GM20431 (cell line): Measurements from ENCODE around the gene GSAP.
"Not testable (repeated sequence)": the region's sequence is repeated elsewhere in the genome, so short reads cannot be mapped to it uniquely, and the experiment has no call there.

Experiments
- in situ Hi-C: fragments of 300-500 bp; cut with MseI, MboI; formaldehyde crosslinking; loops from one replicate; pipeline ENCODE4 v1.15.0; 2020; ENCODE audit warnings: low sequenced_read_pairs; ENCODE audit not compliant: unreplicated experiment

The GSAP gene

GRCh38 chr7:77368974-77369373 is 47.2 kb downstream of the GSAP start:
- in situ Hi-C loops = no loop called here

GRCh38 chr7:77367976-77368375 is 48.2 kb downstream of the GSAP start:
- in situ Hi-C loops = no loop called here

- in situ Hi-C loops = no loop called here
These were observed 53.2 kb downstream of the GSAP start for GRCh38 chr7:77362905-77363304.

GRCh38 chr7:77360969-77361368 is 55.2 kb downstream of the GSAP start:
- in situ Hi-C loops = no loop called here

GRCh38 chr7:77360104-77360503 is 56.0 kb downstream of the GSAP start:
- in situ Hi-C loops = no loop called here

- in situ Hi-C loops = no loop called here
These were observed 56.5 kb downstream of the GSAP start for GRCh38 chr7:77359599-77359998.

GRCh38 chr7:77354914-77355313 is 61.2 kb downstream of the GSAP start:
- in situ Hi-C loops = no loop called here

GRCh38 chr7:77354484-77354883 is 61.7 kb downstream of the GSAP start:
- in situ Hi-C loops = no loop called here

- in situ Hi-C loops = no loop called here
These were observed 62.2 kb downstream of the GSAP start for GRCh38 chr7:77353911-77354310.

- in situ Hi-C loops = no loop called here
These were observed 62.8 kb downstream of the GSAP start for GRCh38 chr7:77353407-77353721.

GRCh38 chr7:77352665-77353406 is 63.3 kb downstream of the GSAP start:
- in situ Hi-C loops = no loop called here

GRCh38 chr7:77351539-77352004 is 64.6 kb downstream of the GSAP start:
- in situ Hi-C loops = no loop called here

- in situ Hi-C loops = no loop called here
These were observed 67.0 kb downstream of the GSAP start for GRCh38 chr7:77349141-77349540.

- in situ Hi-C loops = no loop called here
These were observed 67.8 kb downstream of the GSAP start for GRCh38 chr7:77348371-77348813.

- in situ Hi-C loops = no loop called here
These were observed 69.7 kb downstream of the GSAP start for GRCh38 chr7:77346441-77346840.

- in situ Hi-C loops = not testable (repeated sequence)
These were observed 70.7 kb downstream of the GSAP start for GRCh38 chr7:77345426-77345825.

GRCh38 chr7:77339726-77340125 is 76.4 kb downstream of the GSAP start:
- in situ Hi-C loops = no loop called here

GRCh38 chr7:77338883-77339629 is 77.1 kb downstream of the GSAP start:
- in situ Hi-C loops = no loop called here

- in situ Hi-C loops = no loop called here
These were observed 77.9 kb downstream of the GSAP start for GRCh38 chr7:77338260-77338659.

- in situ Hi-C loops = no loop called here
These were observed 78.6 kb downstream of the GSAP start for GRCh38 chr7:77337456-77337990.

GRCh38 chr7:77335581-77335980 is 80.6 kb downstream of the GSAP start:
- in situ Hi-C loops = no loop called here
